ENCODE measurements around the gene SHB.
A peak's percentile ranks its signal among the peaks of the same experiment; 100 is the strongest.

Gene SHB

DNA sequence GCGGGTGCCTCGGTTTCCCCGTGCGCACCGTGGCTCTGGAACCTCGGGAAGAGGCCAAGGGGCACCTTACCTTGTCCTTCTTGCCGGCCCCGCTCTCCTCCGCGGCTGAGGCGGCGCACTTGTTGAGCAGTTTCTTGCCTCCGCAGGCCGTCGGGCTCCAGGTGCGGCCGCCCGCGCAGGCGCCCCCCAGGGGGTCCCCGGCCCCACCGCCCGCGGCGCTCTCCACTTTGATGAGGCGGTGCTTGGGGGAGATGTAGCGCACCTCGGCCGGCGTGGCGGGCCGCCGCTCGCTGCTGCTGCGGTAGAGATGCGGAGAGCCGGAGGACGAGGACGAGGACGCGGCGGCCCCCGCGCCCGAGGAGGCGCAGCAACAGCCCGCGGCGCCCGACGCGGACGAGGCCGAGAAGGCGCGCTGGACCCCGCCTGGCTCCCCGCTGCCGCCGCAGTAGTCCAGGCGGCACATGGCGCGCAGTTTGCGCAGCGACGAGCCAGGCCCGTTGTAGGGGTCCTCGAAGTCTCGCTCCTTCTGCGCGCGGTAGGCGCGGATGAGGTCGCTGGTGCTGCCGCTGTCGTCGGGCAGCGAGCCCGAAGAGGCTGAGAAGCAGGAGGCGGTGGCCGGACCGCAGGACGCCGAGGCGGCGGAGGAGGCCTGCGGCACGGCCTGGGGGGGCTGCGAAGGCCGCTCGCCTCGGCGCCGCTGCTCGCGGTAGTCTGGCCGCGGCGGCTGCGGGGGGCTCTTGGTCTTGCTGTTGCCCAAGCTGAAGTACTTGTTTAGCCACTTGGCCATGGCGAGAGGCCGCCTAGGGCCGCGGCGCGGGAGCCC lies 957 bp downstream of the SHB start:
- Histone ChIP-seq H3K9me3 (ENCODE audit: control extremely low read depth in 1 of 5, control insufficient read depth in 4 of 5, insufficient read depth in 2 of 5, low read depth in 1 of 5, low read length in 4 of 5) (no peaks in the 10 kb centered on the region), H3K27ac (ENCODE audit: insufficient read depth in 1 of 2, low read depth in 1 of 2, low read length in 2 of 2, poor library complexity in 1 of 2, severe bottlenecking in 2 of 2) (no peak overlapping the region), H3K36me3 (ENCODE audit: control insufficient read depth in 4 of 4, insufficient read depth in 4 of 4, low read length in 3 of 4) (no peaks in the 10 kb centered on the region), H3K27me3 (replicated peaks in 2 of 5; ENCODE audit: control insufficient read depth in 4 of 5, insufficient read depth in 5 of 5, low read length in 4 of 5) (peaks cover 0 to 13% (median 3%) of the 10 kb centered on the region in 5 experiments), H3K4me1 (ENCODE audit: control extremely low read depth in 1 of 4, control insufficient read depth in 4 of 4, insufficient read depth in 4 of 4, low read length in 3 of 4) (peaks cover 0 to 51% (median 39%) of the 10 kb centered on the region in 4 experiments), H3K4me3 (ENCODE audit: control insufficient read depth in 1 of 7, extremely low read depth in 1 of 7, insufficient read depth in 4 of 7, low read depth in 2 of 7, low read length in 6 of 7) (peak overlapping the region; percentile 58 to 81 (median 75))
- ChIA-PET CTCF (interaction anchor here (1.1 to 5.3 kb wide), 6 partner anchors 9 to 155 kb away, joined by 3 to 32 read pairs (median 4); no protein-coding TSS in a partner anchor), POLR2A (no interaction called here)
- under 1% methylated on average over 95 of the region's 107 CpGs for WGBS (ENCODE audit: insufficient coverage)
- peak in 2 of 3 donors; percentile 25 to 38 for DNase-seq

DNA sequence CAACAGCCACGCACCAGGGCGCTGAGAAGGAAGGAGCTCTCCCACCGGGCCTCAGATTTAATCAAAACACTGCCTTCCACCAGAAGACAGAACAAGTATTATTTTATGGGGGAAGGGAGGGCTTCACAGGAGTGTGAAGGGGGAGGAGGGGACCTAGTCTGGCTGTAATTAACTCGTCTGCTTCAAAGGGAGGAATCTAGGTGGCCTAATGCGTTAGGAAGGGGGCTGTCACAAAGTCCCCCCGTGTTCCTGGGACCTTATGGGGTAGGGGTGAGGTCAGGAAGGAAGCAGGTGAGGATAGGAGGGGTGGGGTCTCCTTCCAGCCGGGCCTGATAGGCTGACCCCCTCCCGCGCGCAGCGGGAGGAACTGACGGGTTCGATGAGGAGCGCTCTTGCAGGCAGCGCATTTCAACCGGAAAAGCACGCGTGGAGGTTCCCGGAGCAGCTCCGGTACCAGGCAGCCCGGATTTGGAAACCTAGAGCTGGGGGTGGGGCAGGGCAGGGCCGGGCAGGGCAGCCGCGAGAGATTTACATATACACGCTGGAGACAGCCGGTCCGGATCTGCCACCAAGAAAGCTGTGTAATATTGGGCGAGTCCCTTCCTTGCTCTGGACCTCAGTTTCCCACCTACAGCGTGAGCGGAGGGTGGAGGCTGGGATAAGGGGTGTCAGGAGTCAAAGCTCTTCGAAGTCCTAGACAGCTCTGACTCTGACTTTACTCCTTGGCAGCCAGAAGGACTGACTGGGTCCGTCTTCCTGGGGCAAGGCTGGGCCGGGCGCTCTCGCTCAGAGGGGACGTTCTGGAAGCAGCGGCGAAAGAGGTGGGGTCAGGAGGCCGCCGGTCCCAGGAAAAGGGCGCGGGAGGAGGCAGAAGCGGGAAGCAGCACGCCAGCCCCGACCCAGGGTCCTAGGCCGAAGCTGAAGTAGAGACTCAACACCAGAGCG lies 1.8 kb downstream of the SHB start:
- WGBS (ENCODE audit: insufficient coverage), result under 1% methylated on average over 39 of the region's 47 CpGs
- H3K4me3 ChIP-seq (ENCODE audit: control insufficient read depth in 1 of 7, extremely low read depth in 1 of 7, insufficient read depth in 4 of 7, low read depth in 2 of 7, low read length in 6 of 7), result peak overlapping the region; percentile 58 to 81 (median 75)
- peaks cover 0 to 51% (median 39%) of the 10 kb centered on the region in 4 experiments for H3K4me1 ChIP-seq (ENCODE audit: control extremely low read depth in 1 of 4, control insufficient read depth in 4 of 4, insufficient read depth in 4 of 4, low read length in 3 of 4)
- ChIA-PET POLR2A (no interaction called here), CTCF (interaction anchor here (0.9 to 5.3 kb wide), 3 partner anchors 20 to 154 kb away, joined by 3 to 32 read pairs (median 7); no protein-coding TSS in a partner anchor)
- DNase-seq, result peak in 2 of 3 donors; percentile 46 to 56
- H3K27ac ChIP-seq (ENCODE audit: insufficient read depth in 1 of 2, low read depth in 1 of 2, low read length in 2 of 2, poor library complexity in 1 of 2, severe bottlenecking in 2 of 2), result no peak overlapping the region
- peaks cover 0 to 13% (median 3%) of the 10 kb centered on the region in 5 experiments for H3K27me3 ChIP-seq (replicated peaks in 2 of 5; ENCODE audit: control insufficient read depth in 4 of 5, insufficient read depth in 5 of 5, low read length in 4 of 5)
- H3K9me3 ChIP-seq (ENCODE audit: control extremely low read depth in 1 of 5, control insufficient read depth in 4 of 5, insufficient read depth in 2 of 5, low read depth in 1 of 5, low read length in 4 of 5), result no peaks in the 10 kb centered on the region
- no peaks in the 10 kb centered on the region for H3K36me3 ChIP-seq (ENCODE audit: control insufficient read depth in 4 of 4, insufficient read depth in 4 of 4, low read length in 3 of 4)

DNA sequence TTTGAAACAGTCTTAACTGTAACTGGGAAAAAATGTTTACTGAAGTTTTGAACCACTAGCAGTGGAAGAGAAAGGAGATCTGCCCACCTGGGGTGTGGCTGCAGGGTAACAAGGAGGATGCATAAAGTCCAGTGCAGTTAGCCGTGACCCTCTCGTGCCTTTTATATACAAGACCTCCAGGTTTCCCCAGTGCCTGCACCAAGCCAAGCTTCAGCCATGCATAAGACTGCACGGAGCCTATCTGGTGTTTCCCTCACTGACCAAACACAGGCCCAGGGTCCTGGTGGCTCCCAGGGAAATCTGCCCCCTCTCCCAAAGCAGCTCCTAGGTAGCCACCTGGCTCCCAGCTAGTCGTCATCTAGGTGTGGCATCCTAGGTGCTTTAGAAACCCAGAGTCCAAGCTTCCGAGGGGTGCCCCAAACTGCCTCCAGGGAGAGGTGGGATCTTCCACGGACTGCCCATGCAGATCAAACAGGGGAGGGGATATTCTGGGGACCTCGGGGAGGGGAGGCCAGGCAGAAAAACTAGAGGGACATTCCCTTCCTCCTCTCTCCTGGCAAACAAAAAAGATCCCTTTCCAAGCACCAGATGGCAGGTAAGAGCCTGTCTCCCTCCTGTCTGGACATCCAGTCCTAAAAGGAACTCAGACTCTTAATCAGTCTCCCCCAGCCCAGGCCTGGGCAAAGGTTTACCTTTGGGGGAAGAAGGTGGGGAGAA lies 2.7 kb downstream of the SHB start:
- POLR2A ChIA-PET, result no interaction called here
- DNase-seq, result no peak
- Histone ChIP-seq H3K4me1 (ENCODE audit: control extremely low read depth in 1 of 4, control insufficient read depth in 4 of 4, insufficient read depth in 4 of 4, low read length in 3 of 4) (peaks cover 0 to 52% (median 38%) of the 10 kb centered on the region in 4 experiments), H3K4me3 (ENCODE audit: control insufficient read depth in 1 of 7, extremely low read depth in 1 of 7, insufficient read depth in 4 of 7, low read depth in 2 of 7, low read length in 6 of 7) (peak overlapping the region in 2 of 7 experiments; percentile 75 to 76), H3K27me3 (replicated peaks in 2 of 5; ENCODE audit: control insufficient read depth in 4 of 5, insufficient read depth in 5 of 5, low read length in 4 of 5) (peaks cover 0 to 13% (median 3%) of the 10 kb centered on the region in 5 experiments), H3K9me3 (ENCODE audit: control extremely low read depth in 1 of 5, control insufficient read depth in 4 of 5, insufficient read depth in 2 of 5, low read depth in 1 of 5, low read length in 4 of 5) (no peaks in the 10 kb centered on the region), H3K36me3 (ENCODE audit: control insufficient read depth in 4 of 4, insufficient read depth in 4 of 4, low read length in 3 of 4) (no peaks in the 10 kb centered on the region), H3K27ac (ENCODE audit: insufficient read depth in 1 of 2, low read depth in 1 of 2, low read length in 2 of 2, poor library complexity in 1 of 2, severe bottlenecking in 2 of 2) (no peak overlapping the region)
- CTCF ChIA-PET, result interaction anchor here (5.3 kb wide), 1 partner anchor 153 kb away, joined by 32 read pairs; no protein-coding TSS in a partner anchor
- 80% methylated on average over 1 of the region's 7 CpGs for WGBS (ENCODE audit: insufficient coverage)

DNA sequence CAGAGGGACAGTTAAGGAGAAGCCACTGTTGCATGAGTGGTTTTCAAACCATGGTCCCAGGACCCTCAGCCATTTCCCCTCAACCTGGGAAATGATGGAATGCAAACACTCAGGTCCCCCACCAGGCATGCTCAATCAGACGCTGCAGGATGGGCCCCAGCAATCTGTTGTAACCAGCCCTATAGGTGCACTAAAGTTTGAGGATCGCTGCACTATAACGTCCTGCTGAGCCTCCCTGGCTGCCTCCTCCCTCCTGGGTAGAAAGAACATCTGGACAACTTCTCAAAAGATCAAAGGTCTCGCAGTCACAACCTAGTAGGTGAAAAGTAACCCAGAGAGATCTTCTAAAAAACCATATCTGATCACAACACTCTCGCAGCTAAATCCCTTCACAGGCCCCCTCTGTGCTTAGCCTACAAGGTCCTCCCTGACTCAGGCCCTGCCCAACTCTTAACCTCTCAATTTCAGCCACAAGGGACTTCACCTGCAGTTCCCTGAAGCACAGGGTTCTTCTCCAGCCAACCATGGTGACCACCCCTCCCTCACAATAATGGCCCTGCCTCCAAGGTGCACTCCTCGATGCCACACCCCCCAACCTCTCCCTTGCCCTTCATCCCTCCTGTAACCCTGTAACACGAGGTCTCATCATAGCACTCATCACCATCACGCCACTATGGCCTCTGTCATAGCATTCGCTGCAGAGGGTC lies 3.5 kb downstream of the SHB start:
- no peak overlapping the region for H3K27ac ChIP-seq (ENCODE audit: insufficient read depth in 1 of 2, low read depth in 1 of 2, low read length in 2 of 2, poor library complexity in 1 of 2, severe bottlenecking in 2 of 2)

DNA sequence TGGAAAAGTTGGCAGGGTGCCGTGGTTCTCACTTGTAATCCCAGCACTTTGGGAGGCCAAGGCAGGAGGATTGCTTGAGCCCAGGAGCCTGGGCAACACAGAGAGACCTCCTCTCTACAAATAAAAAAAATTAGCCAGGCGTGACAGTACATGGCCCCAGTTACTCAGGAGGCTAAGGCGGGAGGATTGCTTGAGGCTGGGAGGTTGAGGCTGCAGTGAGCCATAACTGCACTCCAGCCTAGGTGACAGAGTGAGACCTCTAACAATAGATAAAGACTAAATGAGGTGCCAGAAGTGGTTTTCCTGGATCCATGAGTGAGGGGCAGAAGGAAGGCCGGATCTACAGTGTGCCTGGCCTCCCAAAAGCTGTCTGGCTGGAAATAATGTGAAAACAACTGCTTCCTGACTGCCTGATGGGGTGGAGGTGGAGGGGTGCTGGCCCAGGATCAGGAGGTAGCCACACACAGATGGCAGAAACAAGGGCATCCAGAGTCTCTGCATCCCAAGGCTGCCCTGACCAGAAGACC lies 4.1 kb downstream of the SHB start:
- H3K27ac ChIP-seq (ENCODE audit: insufficient read depth in 1 of 2, low read depth in 1 of 2, low read length in 2 of 2, poor library complexity in 1 of 2, severe bottlenecking in 2 of 2), result no peak overlapping the region
- no peak overlapping the region for H3K4me3 ChIP-seq (ENCODE audit: control insufficient read depth in 1 of 7, extremely low read depth in 1 of 7, insufficient read depth in 4 of 7, low read depth in 2 of 7, low read length in 6 of 7)
- WGBS (ENCODE audit: insufficient coverage), result 93% methylated on average over 3 of the region's 4 CpGs
- ChIA-PET POLR2A (no interaction called here), CTCF (no interaction called here)
- H3K9me3 ChIP-seq (ENCODE audit: control extremely low read depth in 1 of 5, control insufficient read depth in 4 of 5, insufficient read depth in 2 of 5, low read depth in 1 of 5, low read length in 4 of 5), result no peaks in the 10 kb centered on the region
- H3K27me3 ChIP-seq (replicated peaks in 2 of 5; ENCODE audit: control insufficient read depth in 4 of 5, insufficient read depth in 5 of 5, low read length in 4 of 5), result peaks cover 0 to 13% (median 3%) of the 10 kb centered on the region in 5 experiments
- peaks cover 0 to 38% (median 28%) of the 10 kb centered on the region in 4 experiments for H3K4me1 ChIP-seq (ENCODE audit: control extremely low read depth in 1 of 4, control insufficient read depth in 4 of 4, insufficient read depth in 4 of 4, low read length in 3 of 4)
- H3K36me3 ChIP-seq (ENCODE audit: control insufficient read depth in 4 of 4, insufficient read depth in 4 of 4, low read length in 3 of 4), result no peaks in the 10 kb centered on the region
- no peak for DNase-seq

More for the DNA sequence above, 3.5 kb downstream of the SHB start:
- 95% methylated on average over 8 of the region's 9 CpGs for WGBS (ENCODE audit: insufficient coverage)
- Histone ChIP-seq H3K36me3 (ENCODE audit: control insufficient read depth in 4 of 4, insufficient read depth in 4 of 4, low read length in 3 of 4) (no peaks in the 10 kb centered on the region), H3K27me3 (replicated peaks in 2 of 5; ENCODE audit: control insufficient read depth in 4 of 5, insufficient read depth in 5 of 5, low read length in 4 of 5) (peaks cover 0 to 13% (median 3%) of the 10 kb centered on the region in 5 experiments), H3K9me3 (ENCODE audit: control extremely low read depth in 1 of 5, control insufficient read depth in 4 of 5, insufficient read depth in 2 of 5, low read depth in 1 of 5, low read length in 4 of 5) (no peaks in the 10 kb centered on the region), H3K4me3 (ENCODE audit: control insufficient read depth in 1 of 7, extremely low read depth in 1 of 7, insufficient read depth in 4 of 7, low read depth in 2 of 7, low read length in 6 of 7) (no peak overlapping the region), H3K4me1 (ENCODE audit: control extremely low read depth in 1 of 4, control insufficient read depth in 4 of 4, insufficient read depth in 4 of 4, low read length in 3 of 4) (peaks cover 0 to 44% (median 32%) of the 10 kb centered on the region in 4 experiments)
- POLR2A ChIA-PET, result interaction anchor here (0.7 kb wide), 1 partner anchor 128 kb away, joined by 3 read pairs; no protein-coding TSS in a partner anchor
- CTCF ChIA-PET, result no interaction called here
- no peak for DNase-seq

DNA sequence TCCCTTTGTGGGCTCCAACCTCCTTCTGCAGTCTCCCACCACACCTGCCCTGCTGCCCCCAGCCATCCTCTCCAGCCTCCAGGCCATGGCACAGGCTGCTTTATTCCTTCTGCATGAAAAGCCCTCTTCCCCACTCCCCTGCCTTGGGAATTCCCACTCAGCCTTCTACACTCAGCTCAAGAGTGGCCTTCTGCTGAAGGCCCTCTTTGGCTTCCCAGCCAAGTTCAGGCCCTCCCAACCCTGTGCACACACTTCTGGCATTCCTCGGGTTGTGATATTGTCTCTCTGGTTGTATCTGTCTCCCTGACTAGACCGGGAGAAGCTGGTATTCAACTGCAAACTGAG lies 5.7 kb downstream of the SHB start:
- no peak overlapping the region for H3K4me3 ChIP-seq (ENCODE audit: control insufficient read depth in 1 of 7, extremely low read depth in 1 of 7, insufficient read depth in 4 of 7, low read depth in 2 of 7, low read length in 6 of 7)
- H3K4me1 ChIP-seq (ENCODE audit: control extremely low read depth in 1 of 4, control insufficient read depth in 4 of 4, insufficient read depth in 4 of 4, low read length in 3 of 4), result peaks cover 0 to 26% (median 19%) of the 10 kb centered on the region in 4 experiments
- H3K27ac ChIP-seq (ENCODE audit: insufficient read depth in 1 of 2, low read depth in 1 of 2, low read length in 2 of 2, poor library complexity in 1 of 2, severe bottlenecking in 2 of 2), result no peak overlapping the region
- no peaks in the 10 kb centered on the region for H3K36me3 ChIP-seq (ENCODE audit: control insufficient read depth in 4 of 4, insufficient read depth in 4 of 4, low read length in 3 of 4)
- ChIA-PET CTCF (interaction anchor here (1.0 to 2.3 kb wide), 4 partner anchors 10 to 152 kb away, joined by 3 to 8 read pairs (median 4); no protein-coding TSS in a partner anchor), POLR2A (no interaction called here)
- peaks cover 0 to 12% (median 3%) of the 10 kb centered on the region in 5 experiments for H3K27me3 ChIP-seq (replicated peaks in 2 of 5; ENCODE audit: control insufficient read depth in 4 of 5, insufficient read depth in 5 of 5, low read length in 4 of 5)
- H3K9me3 ChIP-seq (ENCODE audit: control extremely low read depth in 1 of 5, control insufficient read depth in 4 of 5, insufficient read depth in 2 of 5, low read depth in 1 of 5, low read length in 4 of 5), result no peaks in the 10 kb centered on the region
- DNase-seq, result no peak
- 100% methylated on average over 2 of the region's 2 CpGs for WGBS (ENCODE audit: insufficient coverage)
